WI38 (cell line): ENCODE data around the gene SCN4B.

ENCODE experiments used
- H3K4me3 ChIP-seq: 2 replicates; pipeline ENCODE4 v1.5.1; 2011; ENCODE audit warnings: low read depth, mild to moderate bottlenecking, control low read depth, low read length
- CTCF ChIP-seq: IDR thresholded peaks from 2 replicates; pipeline ENCODE4 v1.5.1; 2012; ENCODE audit warnings: low read depth, mild to moderate bottlenecking, control low read depth, low read length

The SCN4B gene

DNA sequence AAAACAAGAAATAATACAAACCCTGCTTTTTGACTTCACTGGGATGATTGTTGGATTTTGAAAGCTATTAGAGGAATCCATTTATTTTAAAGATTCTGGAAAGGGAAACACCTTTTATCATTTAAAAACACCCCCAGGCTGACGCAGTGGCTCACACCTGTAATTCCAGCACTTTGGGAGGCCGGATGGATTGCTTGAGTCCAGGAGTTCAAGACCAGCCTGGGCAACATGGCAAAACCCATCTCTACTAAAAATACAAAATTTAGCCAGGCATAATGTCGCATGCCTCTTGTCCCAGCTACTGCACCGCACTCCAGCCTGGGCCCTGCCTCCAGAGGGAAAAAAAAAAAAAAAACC, 24.1 kb upstream of the SCN4B start:
- no peak for TF ChIP-seq CTCF
- H3K4me3 ChIP-seq, result no peak overlapping the region

DNA sequence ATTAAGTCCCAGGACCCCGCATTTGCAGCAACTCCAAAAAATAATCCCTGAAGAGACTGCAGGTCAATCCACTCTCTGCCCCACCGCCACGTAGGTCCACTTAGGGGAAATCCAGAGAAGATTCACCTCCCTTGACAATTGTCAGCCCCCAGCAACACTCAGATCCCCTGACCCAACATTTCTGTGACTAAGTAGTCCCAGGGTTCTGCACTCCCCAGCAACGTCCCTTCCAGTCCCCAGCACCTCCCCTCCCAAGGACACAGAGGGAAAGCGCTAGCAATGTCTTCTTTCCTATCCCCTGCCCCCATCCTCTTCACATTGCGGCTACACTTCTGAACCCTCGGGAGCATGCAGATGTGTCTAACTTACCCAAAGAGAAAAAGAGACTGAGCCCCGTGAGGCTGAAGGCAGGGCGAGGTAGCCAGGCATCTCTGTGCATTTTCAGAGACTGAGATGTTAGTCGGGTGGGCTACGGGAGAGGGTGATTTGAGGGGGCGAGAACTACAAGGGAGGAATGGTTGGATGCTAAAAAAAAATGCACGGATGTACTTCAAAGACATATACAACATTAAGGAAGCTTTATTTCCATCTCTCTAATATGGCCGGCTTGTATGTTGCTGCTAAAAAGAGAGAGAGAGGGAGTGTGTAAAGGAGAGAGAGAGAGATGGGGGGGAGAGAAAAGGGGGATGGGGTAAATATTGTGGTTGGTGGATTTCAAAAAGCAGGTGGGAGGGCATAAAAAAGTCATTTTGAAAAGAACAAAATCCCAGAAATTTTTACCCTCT, 23.6 kb upstream of the SCN4B start, which contains the start of gene SCN2B:
TSS of gene SCN2B (minus strand) at position 647 of the 785 bp plus-strand sequence. CDS start at position 439, 208 bp downstream.
- TF ChIP-seq CTCF, result no peak
- H3K4me3 ChIP-seq, result no peak within 1 kb of the TSS

- no peak overlapping the region for H3K4me3 ChIP-seq
- no peak for TF ChIP-seq CTCF
Measured at GRCh38 chr11:118175031-118175992, 22.7 kb upstream of the SCN4B start.

DNA sequence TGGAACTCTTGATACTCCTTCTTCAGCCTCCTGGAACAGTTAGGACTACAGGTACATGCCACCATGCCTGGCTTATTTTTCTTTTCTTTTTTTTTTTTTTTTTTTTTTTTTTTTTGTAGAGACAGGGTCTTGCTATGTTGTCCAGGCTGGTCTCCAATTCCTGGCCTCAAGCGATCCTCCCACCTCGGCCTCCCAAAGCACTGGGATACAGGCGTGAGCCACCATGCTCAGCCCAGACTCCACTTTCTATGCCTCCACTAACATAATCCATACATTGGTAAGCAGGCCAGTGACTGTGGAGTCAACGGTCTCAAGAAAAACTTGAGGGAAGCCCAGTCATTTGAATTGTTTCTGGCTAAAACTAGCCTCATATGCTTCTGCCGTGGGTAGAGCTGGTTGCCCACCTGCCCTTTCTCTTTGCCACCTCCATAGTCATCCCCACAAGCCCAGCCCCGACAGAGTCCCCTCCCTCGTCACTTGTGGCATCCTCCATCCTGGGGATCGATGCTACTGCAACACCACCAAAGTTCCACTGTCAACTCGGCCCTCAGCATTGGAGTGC, 21.5 kb upstream of the SCN4B start:
- H3K4me3 ChIP-seq, result no peak overlapping the region
- no peak for TF ChIP-seq CTCF

DNA sequence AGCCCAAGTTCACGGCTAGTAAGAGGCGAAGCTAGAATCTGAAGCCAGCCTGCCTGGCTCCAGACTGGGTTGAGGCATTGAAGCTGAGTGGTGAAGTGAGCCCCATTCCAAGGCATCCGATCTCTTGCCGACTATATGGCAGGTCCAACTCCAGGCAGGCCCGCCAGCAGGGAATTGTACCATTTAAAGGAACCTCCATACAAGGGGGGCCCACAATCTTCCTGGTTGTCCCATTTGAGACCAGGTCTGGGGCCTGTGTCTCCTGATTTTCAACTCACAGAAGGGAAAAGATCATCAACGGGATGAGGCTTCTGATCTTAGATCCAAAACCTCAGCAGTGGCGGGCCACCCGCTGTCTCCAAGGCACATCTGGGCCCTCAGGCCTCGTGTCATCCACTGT, 19.7 kb upstream of the SCN4B start:
- no peak for TF ChIP-seq CTCF

DNA sequence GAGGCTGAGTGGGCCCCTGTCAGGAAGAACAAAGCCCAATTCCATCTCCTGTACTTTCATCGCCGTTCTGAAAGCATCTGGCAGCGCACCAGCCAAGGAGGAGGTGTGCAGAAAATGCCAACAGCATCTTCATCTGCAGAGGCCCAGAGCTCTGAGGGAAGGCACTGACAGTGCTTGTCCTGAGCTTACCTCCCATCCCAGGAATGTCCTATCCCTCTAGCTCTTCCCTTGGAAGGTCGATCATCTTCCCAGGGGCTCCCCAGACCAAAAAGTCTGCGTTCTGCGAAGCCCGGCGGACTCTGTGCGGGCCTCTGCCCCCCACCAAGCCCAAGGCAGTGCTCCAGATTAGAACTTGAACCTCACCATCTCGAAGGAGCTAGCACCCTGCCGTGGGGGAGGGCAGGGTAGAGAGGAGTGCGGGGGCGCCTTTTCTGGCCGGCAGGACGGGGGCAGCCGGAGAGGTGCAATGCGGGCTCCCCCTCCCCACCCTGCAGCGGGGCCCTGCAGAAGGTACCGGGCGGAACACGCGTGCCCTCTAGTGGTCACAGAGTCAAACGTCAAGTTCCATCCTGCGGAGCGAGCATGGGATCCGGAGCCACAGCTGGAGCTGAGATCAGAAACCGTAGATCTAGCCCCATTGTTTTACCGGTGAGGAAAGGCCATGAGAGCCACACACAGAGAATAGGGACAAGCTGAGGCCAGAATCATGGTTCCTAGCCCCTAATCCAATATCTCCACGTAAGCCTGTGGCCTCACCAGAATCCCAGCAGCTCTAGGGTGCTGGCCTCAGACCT, 18.8 kb upstream of the SCN4B start:
- peak; percentile 91 for TF ChIP-seq CTCF
- H3K4me3 ChIP-seq, result no peak overlapping the region

More for the DNA sequence above, 19.7 kb upstream of the SCN4B start:
- no peak overlapping the region for H3K4me3 ChIP-seq
